ENCODE measurements around the gene PLXNA1. TPM values are rescaled to one million over a fixed set of nuclear protein-coding genes. Genes with fewer than 3 reads are reported as not detected.

PLXNA1 gene
- total and polyA plus RNA-seq, 4 donors, result 26.3 to 65.9 (median 45.0) TPM

DNA sequence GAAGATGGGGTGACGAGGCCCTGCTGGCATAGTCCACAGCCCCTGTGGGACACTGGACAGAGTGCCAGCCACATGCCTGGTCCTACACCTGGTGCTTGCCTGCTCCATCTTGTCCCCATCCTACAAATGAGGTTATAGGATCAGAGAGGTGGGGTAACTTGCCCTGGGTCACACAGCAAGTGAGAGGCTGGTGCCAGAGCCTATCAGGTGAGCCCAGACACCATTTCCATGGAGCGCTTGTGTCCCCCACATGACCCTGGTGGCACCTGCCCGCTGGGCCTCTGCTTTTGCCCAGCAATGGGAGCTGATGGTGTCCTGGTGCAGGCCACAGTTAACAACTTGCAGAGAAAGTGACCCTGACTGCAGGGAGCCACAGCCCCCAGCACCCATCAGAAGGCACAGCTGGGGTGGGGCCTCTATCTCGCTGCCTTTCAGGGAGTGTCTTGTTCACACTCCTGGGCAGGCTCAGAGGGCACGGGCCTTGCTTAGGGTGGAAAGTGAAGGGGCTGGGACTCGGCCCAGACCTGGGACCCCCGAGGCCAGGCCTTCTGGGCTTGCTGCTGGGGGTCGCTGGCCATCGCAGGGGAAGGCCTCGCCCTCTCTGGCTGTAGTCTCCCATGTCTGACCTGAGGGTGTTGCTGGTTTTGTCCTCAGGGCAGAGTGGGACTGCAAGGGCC, 7.2 kb downstream of the PLXNA1 start:
- Histone ChIP-seq H3K4me3 (ENCODE audit: low read depth, low read length) (no peak overlapping the region), H3K27me3 (ENCODE audit: control insufficient read depth, insufficient read depth, low read length) (no peaks in the 10 kb centered on the region), H3K27ac (ENCODE audit: low read depth, low read length) (no peak overlapping the region), H3K36me3 (ENCODE audit: control insufficient read depth, insufficient read depth, low read length) (peaks cover 92% of the 10 kb centered on the region), H3K4me1 (ENCODE audit: control insufficient read depth, insufficient read depth, low read length) (peaks cover 52% of the 10 kb centered on the region), H3K9me3 (ENCODE audit: control insufficient read depth, insufficient read depth, low read length) (no peaks in the 10 kb centered on the region)
- no peak for DNase-seq (ENCODE audit: low read depth in 4 of 6, low spot score in 6 of 6)
- 96% methylated on average over 10 of the region's 10 CpGs for WGBS (ENCODE audit: insufficient coverage)

DNA sequence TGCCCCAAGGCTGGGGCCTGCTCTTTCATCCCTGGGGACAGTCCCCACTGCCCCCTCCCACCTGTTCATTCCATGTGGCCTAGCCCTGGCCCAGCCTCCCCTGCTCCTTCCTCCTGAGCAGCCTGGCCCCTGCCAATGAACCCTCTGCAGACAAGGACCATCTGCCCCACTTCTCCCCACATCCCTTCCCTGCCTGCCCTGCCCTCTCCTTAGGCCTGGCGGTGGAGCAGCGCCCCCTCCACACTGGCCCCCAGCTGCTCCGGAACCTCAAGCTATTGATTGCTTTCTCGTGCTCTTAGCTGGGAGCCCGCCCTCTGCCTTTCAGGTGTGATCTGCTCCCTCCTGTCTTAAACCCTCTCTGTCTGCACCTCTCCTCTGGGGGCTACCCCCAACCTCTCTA, 8.0 kb downstream of the PLXNA1 start:
- Histone ChIP-seq H3K9me3 (ENCODE audit: control insufficient read depth, insufficient read depth, low read length) (no peaks in the 10 kb centered on the region), H3K27ac (ENCODE audit: low read depth, low read length) (no peak overlapping the region), H3K4me3 (ENCODE audit: low read depth, low read length) (no peak overlapping the region), H3K36me3 (ENCODE audit: control insufficient read depth, insufficient read depth, low read length) (peaks cover 97% of the 10 kb centered on the region), H3K4me1 (ENCODE audit: control insufficient read depth, insufficient read depth, low read length) (peaks cover 52% of the 10 kb centered on the region), H3K27me3 (ENCODE audit: control insufficient read depth, insufficient read depth, low read length) (no peaks in the 10 kb centered on the region)
- 72% methylated on average over 5 of the region's 5 CpGs for WGBS (ENCODE audit: insufficient coverage)
- no peak for DNase-seq (ENCODE audit: low read depth in 4 of 6, low spot score in 6 of 6)

DNA sequence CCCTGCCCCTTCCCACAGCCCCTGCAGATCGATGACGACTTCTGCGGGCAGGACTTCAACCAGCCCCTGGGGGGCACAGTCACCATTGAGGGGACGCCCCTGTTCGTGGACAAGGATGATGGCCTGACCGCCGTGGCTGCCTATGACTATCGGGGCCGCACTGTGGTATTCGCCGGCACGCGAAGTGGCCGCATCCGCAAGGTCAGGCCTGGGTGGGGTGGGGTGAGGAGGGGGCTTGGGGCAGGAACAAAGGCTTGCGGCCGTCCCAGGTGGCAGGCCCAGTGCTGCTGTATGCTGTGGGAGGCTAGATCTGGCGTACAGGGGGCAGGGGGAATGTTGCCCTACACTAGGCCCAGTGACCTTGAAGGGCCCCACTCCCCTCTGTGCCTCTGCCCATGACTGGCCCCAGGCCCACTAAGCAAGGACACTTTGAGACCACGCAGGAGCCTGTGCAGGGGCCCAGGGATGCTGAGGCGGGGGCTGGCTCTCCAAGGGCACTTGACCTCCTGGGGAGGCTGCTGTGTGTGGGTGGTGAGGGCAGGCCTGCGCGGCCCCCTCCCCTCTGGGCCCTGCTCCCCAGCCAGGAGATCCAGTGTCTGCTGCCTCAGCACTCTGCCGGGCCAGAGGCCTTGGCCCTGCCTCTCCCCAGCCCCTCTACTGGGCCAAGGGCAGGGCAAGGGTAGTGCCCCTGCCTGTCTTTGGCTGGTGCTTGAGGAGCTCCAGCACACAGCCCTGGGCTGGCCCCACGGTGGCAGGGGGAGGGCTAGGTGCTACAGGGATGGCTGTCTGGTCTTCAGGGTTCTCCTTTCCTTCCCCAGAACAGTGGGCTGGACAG, 8.7 kb downstream of the PLXNA1 start:
- WGBS (ENCODE audit: insufficient coverage), result 88% methylated on average over 23 of the region's 24 CpGs
- Histone ChIP-seq H3K36me3 (ENCODE audit: control insufficient read depth, insufficient read depth, low read length) (peaks cover 97% of the 10 kb centered on the region), H3K27me3 (ENCODE audit: control insufficient read depth, insufficient read depth, low read length) (no peaks in the 10 kb centered on the region), H3K27ac (ENCODE audit: low read depth, low read length) (no peak overlapping the region), H3K9me3 (ENCODE audit: control insufficient read depth, insufficient read depth, low read length) (no peaks in the 10 kb centered on the region), H3K4me3 (ENCODE audit: low read depth, low read length) (no peak overlapping the region), H3K4me1 (ENCODE audit: control insufficient read depth, insufficient read depth, low read length) (peaks cover 48% of the 10 kb centered on the region)
- DNase-seq (ENCODE audit: low read depth in 4 of 6, low spot score in 6 of 6), result no peak

DNA sequence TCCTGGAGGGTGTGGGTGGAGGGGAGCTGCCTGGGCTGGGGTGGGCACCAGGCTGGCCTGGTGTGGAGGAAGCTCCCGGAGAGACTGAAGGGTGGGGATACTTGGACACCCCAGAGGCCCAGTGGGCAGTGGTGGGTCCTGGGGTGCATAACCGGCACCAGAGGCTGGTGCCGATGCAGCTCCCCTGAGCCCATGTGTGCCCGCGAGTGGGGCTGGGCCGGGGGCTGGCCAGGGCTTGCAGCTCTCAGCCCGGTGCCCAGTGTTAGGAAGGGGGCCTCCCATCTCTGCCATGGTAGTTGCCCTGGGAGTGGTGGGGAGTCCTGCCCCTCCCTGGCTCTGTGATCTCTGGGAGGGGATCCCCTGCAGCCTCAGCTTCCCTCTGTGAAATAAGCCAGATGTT, 9.3 kb downstream of the PLXNA1 start:
- no peaks in the 10 kb centered on the region for H3K27me3 ChIP-seq (ENCODE audit: control insufficient read depth, insufficient read depth, low read length)
- H3K4me1 ChIP-seq (ENCODE audit: control insufficient read depth, insufficient read depth, low read length), result peaks cover 47% of the 10 kb centered on the region
- peaks cover 100% of the 10 kb centered on the region for H3K36me3 ChIP-seq (ENCODE audit: control insufficient read depth, insufficient read depth, low read length)
- no peak for DNase-seq (ENCODE audit: low read depth in 4 of 6, low spot score in 6 of 6)
- H3K27ac ChIP-seq (ENCODE audit: low read depth, low read length), result no peak overlapping the region
- no peak overlapping the region for H3K4me3 ChIP-seq (ENCODE audit: low read depth, low read length)
- WGBS (ENCODE audit: insufficient coverage), result 95% methylated on average over 7 of the region's 7 CpGs
- H3K9me3 ChIP-seq (ENCODE audit: control insufficient read depth, insufficient read depth, low read length), result no peaks in the 10 kb centered on the region

DNA sequence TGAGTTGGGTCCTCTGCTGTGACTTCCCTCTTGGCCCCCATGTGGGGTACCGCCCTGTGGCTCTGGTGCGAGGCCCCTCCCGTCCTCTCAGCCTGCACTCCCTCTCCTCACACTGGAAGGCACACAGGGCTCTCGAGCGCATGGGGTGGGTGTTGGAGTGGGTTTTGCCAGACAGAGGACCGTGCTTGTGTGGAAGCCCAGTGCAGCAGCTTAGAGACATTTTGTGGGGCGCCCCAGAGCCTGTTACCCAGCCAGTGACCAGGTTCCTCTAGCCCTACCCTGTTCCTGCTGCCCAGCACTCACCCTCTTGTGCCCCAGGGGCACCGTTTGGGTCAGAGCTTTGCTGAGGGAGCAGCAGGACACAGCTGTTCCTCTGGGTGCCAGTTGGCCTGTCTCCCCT, 9.9 kb downstream of the PLXNA1 start:
- H3K27ac ChIP-seq (ENCODE audit: low read depth, low read length), result no peak overlapping the region
- no peak for DNase-seq (ENCODE audit: low read depth in 4 of 6, low spot score in 6 of 6)
- peaks cover 100% of the 10 kb centered on the region for H3K36me3 ChIP-seq (ENCODE audit: control insufficient read depth, insufficient read depth, low read length)
- 95% methylated on average over 5 of the region's 8 CpGs for WGBS (ENCODE audit: insufficient coverage)
- no peak overlapping the region for H3K4me3 ChIP-seq (ENCODE audit: low read depth, low read length)
- no peaks in the 10 kb centered on the region for H3K27me3 ChIP-seq (ENCODE audit: control insufficient read depth, insufficient read depth, low read length)
- no peaks in the 10 kb centered on the region for H3K9me3 ChIP-seq (ENCODE audit: control insufficient read depth, insufficient read depth, low read length)
- H3K4me1 ChIP-seq (ENCODE audit: control insufficient read depth, insufficient read depth, low read length), result peaks cover 47% of the 10 kb centered on the region

DNA sequence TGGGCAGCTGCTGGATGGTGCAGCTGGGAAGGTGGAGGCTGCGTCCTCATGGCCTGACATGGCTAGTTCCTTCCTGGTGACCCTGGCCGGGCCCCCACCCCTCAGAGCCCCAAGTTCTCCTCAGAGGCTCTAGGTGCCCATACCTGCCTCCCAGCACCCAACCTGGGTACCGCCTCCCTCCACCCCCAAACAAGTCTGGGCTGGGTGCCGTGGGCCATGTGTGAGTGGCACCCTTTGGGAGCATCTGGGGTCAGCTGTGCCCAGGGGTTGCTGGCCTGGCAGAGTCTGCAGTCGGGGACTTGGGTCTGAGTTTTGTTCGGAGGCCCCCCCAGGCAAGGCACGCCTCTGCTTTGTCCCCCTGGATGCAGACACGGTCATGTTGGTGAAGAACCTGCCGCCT, 10.5 kb downstream of the PLXNA1 start:
- Histone ChIP-seq H3K4me3 (ENCODE audit: low read depth, low read length) (no peak overlapping the region), H3K9me3 (ENCODE audit: control insufficient read depth, insufficient read depth, low read length) (no peaks in the 10 kb centered on the region), H3K27me3 (ENCODE audit: control insufficient read depth, insufficient read depth, low read length) (no peaks in the 10 kb centered on the region), H3K36me3 (ENCODE audit: control insufficient read depth, insufficient read depth, low read length) (peaks cover 100% of the 10 kb centered on the region), H3K27ac (ENCODE audit: low read depth, low read length) (no peak overlapping the region), H3K4me1 (ENCODE audit: control insufficient read depth, insufficient read depth, low read length) (peaks cover 47% of the 10 kb centered on the region)
- WGBS (ENCODE audit: insufficient coverage), result 93% methylated on average over 8 of the region's 9 CpGs
- DNase-seq (ENCODE audit: low read depth in 4 of 6, low spot score in 6 of 6), result no peak

DNA sequence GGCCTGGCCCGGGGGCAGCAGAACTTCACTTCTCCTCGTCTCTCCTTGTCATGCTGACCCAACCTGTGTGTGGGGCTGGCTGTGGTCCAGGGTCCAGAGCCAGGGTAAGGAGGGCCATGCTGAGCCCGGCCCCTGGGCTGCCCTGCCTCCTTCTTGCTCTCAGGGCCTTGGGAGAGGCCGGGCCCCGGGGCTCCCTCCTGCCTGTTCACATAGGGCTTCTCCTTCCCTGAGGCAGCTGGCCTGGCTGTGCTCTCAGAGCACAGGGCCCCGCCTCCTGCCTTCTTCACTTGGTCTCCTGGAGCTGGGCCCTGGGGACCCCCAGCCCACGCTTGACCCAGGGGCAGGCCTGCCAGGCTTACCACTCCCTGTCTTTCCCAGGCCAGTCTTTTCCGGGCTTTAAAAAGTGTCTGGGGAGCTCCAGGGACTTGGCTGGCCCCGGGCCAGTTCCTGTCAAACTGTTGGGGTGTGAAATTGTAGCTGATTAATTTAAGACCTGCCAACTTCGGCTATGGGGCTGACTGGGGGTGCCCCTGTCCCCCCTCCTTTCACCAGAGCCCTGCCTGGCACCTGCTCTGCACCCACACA, 11.8 kb downstream of the PLXNA1 start:
- Histone ChIP-seq H3K9me3 (ENCODE audit: control insufficient read depth, insufficient read depth, low read length) (no peaks in the 10 kb centered on the region), H3K27ac (ENCODE audit: low read depth, low read length) (no peak overlapping the region), H3K36me3 (ENCODE audit: control insufficient read depth, insufficient read depth, low read length) (peaks cover 98% of the 10 kb centered on the region), H3K4me1 (ENCODE audit: control insufficient read depth, insufficient read depth, low read length) (peaks cover 59% of the 10 kb centered on the region), H3K27me3 (ENCODE audit: control insufficient read depth, insufficient read depth, low read length) (no peaks in the 10 kb centered on the region), H3K4me3 (ENCODE audit: low read depth, low read length) (no peak overlapping the region)
- WGBS (ENCODE audit: insufficient coverage), result 64% methylated on average over 7 of the region's 10 CpGs
- peak in 1 of 6 donors; percentile 57 for DNase-seq (ENCODE audit: low read depth in 4 of 6, low spot score in 6 of 6)

DNA sequence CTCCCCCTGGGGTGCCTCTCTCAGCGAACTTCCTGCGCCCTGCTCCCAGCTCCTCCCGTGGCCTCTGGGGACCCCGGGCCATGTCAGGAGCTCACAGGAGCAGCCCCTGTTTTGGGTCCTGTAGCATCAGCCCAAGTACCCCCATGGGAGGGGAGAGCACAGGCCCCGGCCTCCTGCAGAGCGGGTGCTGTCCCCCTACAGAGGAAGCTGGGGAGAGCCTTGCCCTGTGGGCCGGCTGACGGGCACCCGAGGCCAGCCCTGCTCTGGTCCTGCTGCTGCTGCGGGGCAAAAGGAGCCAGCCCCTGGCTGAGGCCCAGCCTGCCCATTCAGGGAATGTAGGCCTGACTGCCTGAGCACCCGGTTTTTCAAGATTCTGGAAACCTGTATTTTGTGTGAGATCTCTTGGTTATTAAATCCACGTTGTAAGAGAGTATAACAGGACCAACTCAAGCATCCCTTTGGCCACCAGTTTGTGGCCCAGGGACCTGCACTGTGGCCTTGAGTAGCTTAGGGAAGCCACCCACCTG, 12.4 kb downstream of the PLXNA1 start:
- WGBS (ENCODE audit: insufficient coverage), result 79% methylated on average over 10 of the region's 12 CpGs
- Histone ChIP-seq H3K4me1 (ENCODE audit: control insufficient read depth, insufficient read depth, low read length) (peaks cover 63% of the 10 kb centered on the region), H3K27me3 (ENCODE audit: control insufficient read depth, insufficient read depth, low read length) (no peaks in the 10 kb centered on the region), H3K9me3 (ENCODE audit: control insufficient read depth, insufficient read depth, low read length) (no peaks in the 10 kb centered on the region), H3K27ac (ENCODE audit: low read depth, low read length) (no peak overlapping the region), H3K4me3 (ENCODE audit: low read depth, low read length) (no peak overlapping the region), H3K36me3 (ENCODE audit: control insufficient read depth, insufficient read depth, low read length) (peaks cover 97% of the 10 kb centered on the region)
- DNase-seq (ENCODE audit: low read depth in 4 of 6, low spot score in 6 of 6), result no peak

DNA sequence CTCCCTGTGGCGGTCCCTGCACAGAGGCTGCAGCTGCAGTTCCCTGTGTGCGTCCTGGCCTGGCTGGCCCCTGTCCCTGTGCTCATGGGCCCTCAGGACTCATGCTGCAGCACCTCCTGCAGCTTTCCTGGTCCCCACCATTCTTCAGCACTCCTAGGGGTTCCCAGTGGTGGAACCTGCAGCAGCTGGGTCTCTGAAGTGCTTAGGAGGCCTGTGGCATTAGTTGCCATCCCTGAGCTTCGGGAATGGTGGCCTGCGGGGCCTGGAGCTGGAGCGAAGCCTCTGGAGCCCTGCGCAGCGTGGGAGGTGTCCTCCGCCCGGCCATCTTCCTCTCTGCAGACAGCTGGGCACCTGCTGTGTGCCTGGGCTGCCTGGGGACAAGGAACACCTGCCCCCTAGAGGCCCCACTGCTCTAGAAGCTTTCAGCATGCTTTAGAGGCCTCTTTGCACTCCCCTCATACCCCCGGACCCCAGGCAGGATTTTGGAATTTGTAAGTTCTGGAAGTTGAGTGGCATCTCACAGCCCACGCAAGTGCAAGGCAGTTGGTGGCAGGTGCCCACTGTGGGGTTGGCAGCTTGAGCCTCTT, 13.1 kb downstream of the PLXNA1 start:
- H3K4me3 ChIP-seq (ENCODE audit: low read depth, low read length), result no peak overlapping the region
- WGBS (ENCODE audit: insufficient coverage), result 88% methylated on average over 10 of the region's 11 CpGs
- peaks cover 97% of the 10 kb centered on the region for H3K36me3 ChIP-seq (ENCODE audit: control insufficient read depth, insufficient read depth, low read length)
- H3K27me3 ChIP-seq (ENCODE audit: control insufficient read depth, insufficient read depth, low read length), result no peaks in the 10 kb centered on the region
- DNase-seq (ENCODE audit: low read depth in 4 of 6, low spot score in 6 of 6), result no peak
- H3K27ac ChIP-seq (ENCODE audit: low read depth, low read length), result no peak overlapping the region
- peaks cover 63% of the 10 kb centered on the region for H3K4me1 ChIP-seq (ENCODE audit: control insufficient read depth, insufficient read depth, low read length)
- no peaks in the 10 kb centered on the region for H3K9me3 ChIP-seq (ENCODE audit: control insufficient read depth, insufficient read depth, low read length)
